Fibroblast of villous mesenchyme (primary cell): ENCODE measurements around the gene GRID2IP. TPM values are rescaled to one million over a fixed set of nuclear protein-coding genes. Genes with fewer than 3 reads are reported as not detected.
"Not testable (repeated sequence)": the region's sequence is repeated elsewhere in the genome, so short reads cannot be mapped to it uniquely, and the experiment has no call there.

ENCODE experiments used
- DNase-seq: peaks from one replicate; pipeline ENCODE4 v3.0.0-alpha.2; 2010; ENCODE audit warnings: low read depth
- H3K4me3 ChIP-seq: 2 replicates; pipeline ENCODE4 v1.5.1; 2011; ENCODE audit warnings: low read depth, mild to moderate bottlenecking, low read length
- CTCF ChIP-seq: IDR thresholded peaks from 2 replicates; pipeline ENCODE4 v1.5.1; 2012; ENCODE audit warnings: low read depth, mild to moderate bottlenecking, low read length; ENCODE audit not compliant: insufficient read depth
- total RNA-seq: library from RNA; depleted of rRNA; stranded (reverse); fragments of >200 nt; gene quantifications from 2 replicates; pipeline ENCODE4 v1.2.3, GENCODE V29; 2012

The GRID2IP gene
- total RNA-seq, 1 donor, result not detected

GRCh38 chr7:6477318-6477660 lies 74.0 kb downstream of the GRID2IP start:
- TF ChIP-seq CTCF, result no peak
- DNase-seq, result no peak
- H3K4me3 ChIP-seq, result no peak overlapping the region

- no peak overlapping the region for H3K4me3 ChIP-seq
- no peak for DNase-seq
- no peak for TF ChIP-seq CTCF
Observed at GRCh38 chr7:6476596-6477317, 74.5 kb downstream of the GRID2IP start.

GRCh38 chr7:6475433-6476186 lies 75.7 kb downstream of the GRID2IP start:
- TF ChIP-seq CTCF, result no peak
- no peak for DNase-seq
- H3K4me3 ChIP-seq, result no peak overlapping the region

- TF ChIP-seq CTCF, result no peak
Observed at GRCh38 chr7:6465862-6466261, 85.4 kb downstream of the GRID2IP start.

GRCh38 chr7:6463609-6464008 lies 87.7 kb downstream of the GRID2IP start:
- not testable (repeated sequence) for DNase-seq, H3K4me3 ChIP-seq

More at GRCh38 chr7:6465862-6466261, 85.4 kb downstream of the GRID2IP start:
- no peak for DNase-seq
- H3K4me3 ChIP-seq, result no peak overlapping the region

GRCh38 chr7:6461946-6462550 lies 89.2 kb downstream of the GRID2IP start:
- no peak for DNase-seq

More at GRCh38 chr7:6461946-6462550, 89.2 kb downstream of the GRID2IP start:
- no peak for TF ChIP-seq CTCF
- no peak overlapping the region for H3K4me3 ChIP-seq
